Activated T-helper 1 cell treated with anti-CD3 and anti-CD28 coated beads, Interleukin-12 subunit alpha, Interleukin-12 subunit beta, Interleukin-2, Interleukin-4 antibody, amounts not matched to agents 30 ng/mL and 10 ng/mL and 1 ng/mL, durations not matched to agents 14 hours and 24 hours and 36 hours (primary cell): ENCODE results near the gene RPS6KL1. TPM values are rescaled to one million over a fixed set of nuclear protein-coding genes. Genes with fewer than 3 reads are reported as not detected.
A peak's percentile ranks its signal among the peaks of the same experiment; 100 is the strongest.

Source experiments
- DNase-seq: peaks from one replicate; pipeline ENCODE4 v3.0.0; 2021; ENCODE audit warnings: low spot score
- H3K27ac Mint-ChIP-seq: one replicate; pipeline ENCODE4 v1.8.0; 2021; ENCODE audit warnings: mild to moderate bottlenecking, mixed read lengths
- H3K27me3 Mint-ChIP-seq: one replicate; pipeline ENCODE4 v1.8.0; 2022; ENCODE audit warnings: mild to moderate bottlenecking, moderate library complexity, mixed read lengths; ENCODE audit not compliant: insufficient read depth
- H3K36me3 Mint-ChIP-seq: one replicate; pipeline ENCODE4 v1.8.0; 2021; ENCODE audit warnings: low read depth, mixed read lengths
- H3K4me1 Mint-ChIP-seq: one replicate; pipeline ENCODE4 v1.8.0; 2021; ENCODE audit warnings: low read depth, mixed read lengths
- H3K4me3 Mint-ChIP-seq: one replicate; pipeline ENCODE4 v1.8.0; 2021; ENCODE audit warnings: mild to moderate bottlenecking, moderate library complexity, mixed read lengths
- H3K9me3 Mint-ChIP-seq: one replicate; pipeline ENCODE4 v1.8.0; 2021; ENCODE audit warnings: mixed read lengths
- intact Hi-C: fragments of 100-400 bp; cut with micrococcal nuclease; formaldehyde crosslinking; loops from one replicate; pipeline ENCODE4 v1.15.1; 2024
- total RNA-seq: library from RNA; stranded (reverse); gene quantifications from 2 replicates; pipeline ENCODE4 v1.2.3, GENCODE V29; 2022

The RPS6KL1 gene
- total RNA-seq, 1 donor from 2014 or later = 11.6 TPM

- Mint-ChIP-seq H3K27me3 (no peaks in the 10 kb centered on the region), H3K36me3 (peaks cover 20% of the 10 kb centered on the region), H3K27ac (peak overlapping the region; percentile 58), H3K9me3 (no peaks in the 10 kb centered on the region), H3K4me3 (peak overlapping the region; percentile 56), H3K4me1 (peaks cover 49% of the 10 kb centered on the region)
- DNase-seq = no peak
- intact Hi-C loops = loop anchor here (2.0 to 10.0 kb wide), 5 partner anchors 39 to 577 kb away; partner anchors contain the start of genes ABCD4, ACYP1, AREL1 and FCF1
Observed at GRCh38 chr14:74879427-74880182, 43.5 kb downstream of the RPS6KL1 start.

DNA sequence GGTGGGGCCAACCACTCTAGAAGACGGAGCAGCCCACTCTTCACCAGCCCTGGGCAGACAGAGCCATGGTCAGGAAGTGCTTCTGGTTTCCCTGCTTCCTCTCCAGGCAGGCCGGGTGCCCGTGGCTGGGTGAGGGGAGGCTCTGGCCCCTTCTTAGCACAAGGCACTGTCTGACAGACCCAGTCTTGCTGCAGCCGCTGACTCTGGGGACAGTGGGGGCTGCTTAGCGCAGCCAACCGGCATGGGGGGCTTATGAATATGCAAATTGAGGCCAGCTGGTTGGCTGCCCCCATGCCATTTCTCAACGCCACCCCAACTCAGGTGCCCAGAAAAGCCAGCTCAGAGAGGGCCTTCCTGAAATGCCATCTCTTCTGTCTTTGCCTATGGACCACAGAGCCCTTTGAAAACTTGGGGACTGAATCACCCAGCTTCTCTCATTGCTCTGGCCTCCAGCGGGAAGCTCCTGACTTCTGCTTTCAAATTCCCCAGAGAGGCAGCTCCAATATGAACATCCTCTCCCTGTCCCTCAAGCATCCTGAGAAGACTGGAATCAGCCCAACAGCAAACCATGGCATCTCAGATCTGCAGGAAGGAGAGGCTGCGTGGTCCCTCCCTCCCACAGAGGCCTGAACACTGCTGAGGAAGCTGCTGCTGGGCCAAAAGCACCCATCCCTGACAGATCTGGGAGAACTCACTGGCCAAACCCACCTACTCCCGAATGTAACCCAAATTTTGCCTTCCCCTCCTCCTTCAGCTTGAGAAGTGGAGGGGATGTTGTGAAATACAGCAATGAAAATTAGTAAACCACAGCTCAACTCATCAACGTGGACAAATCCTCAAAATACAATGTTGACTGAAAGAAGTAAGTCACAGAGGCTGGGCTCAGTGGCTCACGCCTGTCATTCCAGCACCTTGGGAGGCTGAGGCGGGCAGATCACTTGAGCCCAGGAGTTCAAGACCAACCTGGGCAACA lies 46.8 kb downstream of the RPS6KL1 start, which contains the start of gene PROX2:
Gene PROX2 (minus strand): TSS at position 205 of the 973 bp plus-strand sequence. CDS start 12,311 bp downstream, outside the sequence.
- peaks cover 23% of the 10 kb centered on the region for H3K4me1 Mint-ChIP-seq
- no peak within 1 kb of the TSS for H3K4me3 Mint-ChIP-seq
- peaks cover 2% of the 10 kb centered on the region for H3K27me3 Mint-ChIP-seq
- H3K36me3 Mint-ChIP-seq = no peaks in the 10 kb centered on the region
- no peaks in the 10 kb centered on the region for H3K9me3 Mint-ChIP-seq
- intact Hi-C loops = no loop called here
- H3K27ac Mint-ChIP-seq = peak within 1 kb of the TSS; percentile 42
- DNase-seq = no peak

GRCh38 chr14:74875204-74875603 lies 47.9 kb downstream of the RPS6KL1 start:
- H3K4me1 Mint-ChIP-seq = peaks cover 16% of the 10 kb centered on the region
- H3K9me3 Mint-ChIP-seq = no peaks in the 10 kb centered on the region
- no peak overlapping the region for H3K27ac Mint-ChIP-seq
- H3K27me3 Mint-ChIP-seq = peaks cover 2% of the 10 kb centered on the region
- intact Hi-C loops = no loop called here
- DNase-seq = no peak
- no peaks in the 10 kb centered on the region for H3K36me3 Mint-ChIP-seq
- H3K4me3 Mint-ChIP-seq = no peak overlapping the region

DNA sequence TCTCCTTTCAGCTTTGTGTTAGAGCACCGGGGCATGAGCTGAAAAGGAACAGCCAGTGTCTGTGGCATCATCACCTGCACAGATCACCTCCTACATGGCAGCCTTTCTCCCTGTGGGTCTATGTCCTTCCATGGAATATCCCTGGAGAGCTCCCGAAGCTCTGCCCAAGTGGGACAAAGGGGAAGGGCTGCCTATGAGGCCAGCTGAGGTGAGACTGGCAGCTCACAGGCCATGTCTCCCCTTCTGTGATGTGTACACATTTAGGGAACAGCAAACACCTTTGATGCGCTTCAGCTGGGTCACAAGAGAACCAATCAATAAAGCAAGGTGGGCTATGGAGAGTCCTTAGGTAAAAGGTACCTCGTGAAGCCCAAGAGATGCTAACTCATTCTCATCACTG lies 51.2 kb downstream of the RPS6KL1 start:
- Mint-ChIP-seq H3K27me3 (peaks cover 2% of the 10 kb centered on the region), H3K4me1 (peaks cover 33% of the 10 kb centered on the region), H3K9me3 (no peaks in the 10 kb centered on the region), H3K4me3 (no peak overlapping the region), H3K27ac (no peak overlapping the region), H3K36me3 (no peaks in the 10 kb centered on the region)
- intact Hi-C loops = no loop called here
- no peak for DNase-seq

DNA sequence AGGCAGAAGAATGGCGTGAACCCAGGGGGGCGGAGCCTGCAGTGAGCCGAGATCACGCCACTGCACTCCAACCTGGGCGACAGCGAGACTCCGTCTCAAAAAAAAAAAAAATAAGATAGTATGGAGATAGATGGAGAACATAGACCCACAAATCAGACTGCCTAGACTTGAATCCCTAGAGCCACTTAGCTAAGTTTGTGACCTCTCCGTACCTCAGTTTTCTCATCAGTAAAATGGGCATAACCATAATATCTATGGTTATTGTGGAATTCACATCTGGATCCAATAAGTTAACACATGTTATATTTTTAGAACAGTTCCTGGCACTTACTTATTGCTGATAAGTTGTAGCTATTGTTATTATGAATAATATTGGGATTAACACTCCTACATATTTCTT lies 54.3 kb downstream of the RPS6KL1 start:
- intact Hi-C loops = no loop called here
- Mint-ChIP-seq H3K27me3 (peaks cover 4% of the 10 kb centered on the region), H3K9me3 (no peaks in the 10 kb centered on the region), H3K4me1 (peaks cover 26% of the 10 kb centered on the region), H3K4me3 (no peak overlapping the region), H3K36me3 (no peaks in the 10 kb centered on the region), H3K27ac (no peak overlapping the region)
- DNase-seq = no peak

GRCh38 chr14:74867673-74868072 lies 55.4 kb downstream of the RPS6KL1 start:
- Mint-ChIP-seq H3K4me3 (no peak overlapping the region), H3K4me1 (peaks cover 29% of the 10 kb centered on the region), H3K9me3 (no peaks in the 10 kb centered on the region), H3K27me3 (peaks cover 2% of the 10 kb centered on the region), H3K36me3 (no peaks in the 10 kb centered on the region), H3K27ac (peak overlapping the region; percentile 59)
- DNase-seq = peak; percentile 48
- intact Hi-C loops = no loop called here

GRCh38 chr14:74866708-74867389 lies 56.2 kb downstream of the RPS6KL1 start:
- intact Hi-C loops = no loop called here
- Mint-ChIP-seq H3K4me1 (peaks cover 29% of the 10 kb centered on the region), H3K27ac (peak overlapping the region; percentile 59), H3K9me3 (no peaks in the 10 kb centered on the region), H3K36me3 (no peaks in the 10 kb centered on the region), H3K4me3 (no peak overlapping the region), H3K27me3 (peaks cover 2% of the 10 kb centered on the region)
- no peak for DNase-seq

DNA sequence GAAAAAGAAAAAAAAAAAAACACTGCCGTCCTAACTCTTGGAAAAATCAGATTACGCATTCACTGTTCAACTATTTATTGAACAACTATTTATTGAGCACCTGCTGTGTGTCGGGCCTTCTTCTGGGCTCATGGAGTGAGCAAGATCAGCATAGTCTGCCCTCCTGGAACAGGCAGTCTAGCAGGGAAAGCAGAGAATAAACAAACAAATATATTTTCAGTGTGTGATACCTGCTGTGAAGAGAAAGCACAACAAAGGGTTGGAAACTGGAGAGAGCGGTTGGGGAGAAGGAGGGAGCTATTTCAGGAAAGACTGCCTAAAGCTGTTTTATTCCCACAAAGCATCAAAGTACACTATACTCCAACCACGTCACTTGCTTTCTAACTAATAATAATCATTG lies 57.9 kb downstream of the RPS6KL1 start:
- H3K27ac Mint-ChIP-seq = no peak overlapping the region
- no peaks in the 10 kb centered on the region for H3K9me3 Mint-ChIP-seq
- H3K4me3 Mint-ChIP-seq = no peak overlapping the region
- peaks cover 35% of the 10 kb centered on the region for H3K4me1 Mint-ChIP-seq
- DNase-seq = no peak
- H3K27me3 Mint-ChIP-seq = peaks cover 2% of the 10 kb centered on the region
- no peaks in the 10 kb centered on the region for H3K36me3 Mint-ChIP-seq
- intact Hi-C loops = no loop called here

DNA sequence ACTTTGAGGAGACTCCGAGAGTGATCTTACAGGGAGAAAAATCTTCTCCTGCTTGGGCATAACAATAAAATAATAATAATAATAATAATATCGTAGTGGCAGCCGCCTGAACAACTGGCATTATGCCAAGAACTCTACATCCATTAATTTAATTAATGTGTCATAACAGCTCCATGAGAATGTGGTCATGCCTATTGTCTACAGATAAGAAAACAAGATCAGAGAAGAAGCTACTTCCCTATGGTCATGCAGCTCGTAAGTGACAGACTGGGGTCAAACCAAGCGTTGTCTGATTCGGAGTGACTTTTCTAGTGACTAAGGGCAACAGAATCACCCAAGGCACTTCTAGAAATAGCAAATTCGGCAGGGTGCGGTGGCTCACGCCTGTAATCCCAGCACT lies 58.9 kb downstream of the RPS6KL1 start:
- peaks cover 35% of the 10 kb centered on the region for H3K4me1 Mint-ChIP-seq
- DNase-seq = no peak
- H3K36me3 Mint-ChIP-seq = no peaks in the 10 kb centered on the region
- H3K4me3 Mint-ChIP-seq = no peak overlapping the region
- peaks cover 2% of the 10 kb centered on the region for H3K27me3 Mint-ChIP-seq
- H3K27ac Mint-ChIP-seq = no peak overlapping the region
- no peaks in the 10 kb centered on the region for H3K9me3 Mint-ChIP-seq
- intact Hi-C loops = no loop called here

DNA sequence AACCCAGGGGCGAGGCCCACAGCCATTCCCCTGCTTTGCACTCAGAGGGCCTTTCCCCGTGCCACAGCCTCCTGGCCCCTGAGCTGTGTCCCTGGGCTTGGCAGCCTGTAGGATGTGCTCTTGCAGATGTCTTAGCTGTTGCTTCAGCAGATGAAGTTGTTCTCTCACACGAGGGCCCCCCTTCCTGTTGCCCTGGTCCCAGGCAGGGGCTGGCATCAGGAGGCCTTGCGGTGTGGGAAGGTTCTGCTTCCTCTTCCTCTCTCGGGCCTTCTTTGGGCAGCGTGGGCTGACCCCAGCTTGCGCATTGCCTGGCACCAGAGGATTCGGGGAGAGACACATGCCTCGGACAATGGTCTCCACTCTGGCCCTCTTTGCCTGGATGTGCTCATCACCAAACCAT lies 59.8 kb downstream of the RPS6KL1 start:
- no peak for DNase-seq
- Mint-ChIP-seq H3K4me1 (peaks cover 33% of the 10 kb centered on the region), H3K36me3 (no peaks in the 10 kb centered on the region), H3K27ac (no peak overlapping the region), H3K4me3 (no peak overlapping the region), H3K9me3 (no peaks in the 10 kb centered on the region), H3K27me3 (peaks cover 2% of the 10 kb centered on the region)
- intact Hi-C loops = no loop called here

DNA sequence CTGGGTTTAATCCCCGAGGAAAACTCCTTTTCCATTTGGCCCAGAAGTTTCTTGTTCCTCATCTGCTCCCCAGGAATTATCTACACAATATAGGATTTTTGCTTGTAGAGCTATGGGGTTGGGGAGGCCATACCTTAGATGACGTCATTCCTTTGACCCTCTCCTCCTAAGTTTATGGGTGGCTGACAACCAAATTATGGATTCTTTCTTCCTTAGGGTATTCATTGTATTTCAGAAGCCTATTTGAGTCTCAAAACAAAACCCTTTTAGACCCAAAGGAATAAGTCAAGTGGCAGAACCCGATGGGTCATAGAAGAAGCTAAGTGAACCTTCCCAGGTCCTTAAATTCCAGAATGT lies 61.3 kb downstream of the RPS6KL1 start:
- H3K27ac Mint-ChIP-seq = no peak overlapping the region
- H3K4me3 Mint-ChIP-seq = no peak overlapping the region
- peaks cover 2% of the 10 kb centered on the region for H3K27me3 Mint-ChIP-seq
- H3K4me1 Mint-ChIP-seq = peaks cover 18% of the 10 kb centered on the region
- intact Hi-C loops = loop anchor here (1.0 kb wide), 4 partner anchors 21 to 227 kb away; no protein-coding TSS in a partner anchor
- H3K9me3 Mint-ChIP-seq = no peaks in the 10 kb centered on the region
- DNase-seq = no peak
- H3K36me3 Mint-ChIP-seq = no peaks in the 10 kb centered on the region

- peaks cover 1% of the 10 kb centered on the region for H3K27me3 Mint-ChIP-seq
Observed at GRCh38 chr14:74860899-74861733, 61.9 kb downstream of the RPS6KL1 start.

More at GRCh38 chr14:74860899-74861733, 61.9 kb downstream of the RPS6KL1 start:
- Mint-ChIP-seq H3K9me3 (no peaks in the 10 kb centered on the region), H3K27ac (no peak overlapping the region), H3K4me3 (no peak overlapping the region), H3K36me3 (no peaks in the 10 kb centered on the region), H3K4me1 (peaks cover 12% of the 10 kb centered on the region)
- intact Hi-C loops = loop anchor here (1.0 kb wide), 4 partner anchors 21 to 227 kb away; no protein-coding TSS in a partner anchor
- DNase-seq = peak; percentile 81
